HG03135 (cell line): Measurements from ENCODE around the gene SSH3.
"Not testable (repeated sequence)": the region's sequence is repeated elsewhere in the genome, so short reads cannot be mapped to it uniquely, and the experiment has no call there.

Experiments used
- ATAC-seq: cut with Tn5 transposase; IDR thresholded peaks from one replicate; pipeline ENCODE4 v1.9.1; 2021; ENCODE audit warnings: mild to moderate bottlenecking, moderate library complexity; ENCODE audit not compliant: unreplicated experiment

Gene SSH3

DNA sequence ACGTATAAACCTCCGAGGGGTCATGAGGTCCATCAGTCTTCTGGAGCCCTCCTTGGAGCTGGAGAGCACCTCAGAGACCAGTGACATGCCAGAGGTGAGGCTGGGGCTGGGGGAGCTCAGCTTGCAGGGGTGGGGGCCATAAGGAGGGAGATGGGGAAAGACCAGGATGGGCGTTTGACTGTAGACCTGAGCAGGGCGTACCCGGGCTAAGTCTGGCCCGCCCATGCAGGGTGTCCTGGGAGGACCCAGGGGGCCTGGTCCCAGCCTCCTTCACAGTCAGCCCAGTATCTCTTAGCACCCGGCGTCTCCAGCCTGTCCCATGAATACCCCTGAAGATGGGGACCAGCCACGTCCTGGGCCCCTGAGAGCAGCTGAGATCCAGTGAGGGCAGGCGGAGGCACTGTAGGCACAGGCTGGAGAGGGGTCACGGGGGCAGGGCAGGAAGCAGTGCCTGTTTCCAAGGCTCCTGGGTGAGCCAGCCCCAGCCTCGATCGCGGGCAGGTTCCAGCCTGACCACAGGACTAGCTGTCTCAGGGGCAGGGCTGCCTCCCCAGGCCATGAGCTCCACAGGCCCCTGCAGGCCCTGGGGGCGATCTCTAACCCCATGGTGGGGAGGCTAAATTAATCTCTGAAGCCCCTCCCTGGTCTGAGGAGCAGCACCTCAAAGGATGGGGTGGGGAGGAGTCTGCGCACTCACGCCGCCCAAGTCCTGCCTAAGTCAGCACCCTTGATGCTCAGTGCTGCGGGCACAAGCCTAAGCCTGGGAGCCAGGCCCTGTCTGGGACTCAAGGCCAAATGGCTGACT, 7.1 kb downstream of the SSH3 start:
- ATAC-seq, result no peak

DNA sequence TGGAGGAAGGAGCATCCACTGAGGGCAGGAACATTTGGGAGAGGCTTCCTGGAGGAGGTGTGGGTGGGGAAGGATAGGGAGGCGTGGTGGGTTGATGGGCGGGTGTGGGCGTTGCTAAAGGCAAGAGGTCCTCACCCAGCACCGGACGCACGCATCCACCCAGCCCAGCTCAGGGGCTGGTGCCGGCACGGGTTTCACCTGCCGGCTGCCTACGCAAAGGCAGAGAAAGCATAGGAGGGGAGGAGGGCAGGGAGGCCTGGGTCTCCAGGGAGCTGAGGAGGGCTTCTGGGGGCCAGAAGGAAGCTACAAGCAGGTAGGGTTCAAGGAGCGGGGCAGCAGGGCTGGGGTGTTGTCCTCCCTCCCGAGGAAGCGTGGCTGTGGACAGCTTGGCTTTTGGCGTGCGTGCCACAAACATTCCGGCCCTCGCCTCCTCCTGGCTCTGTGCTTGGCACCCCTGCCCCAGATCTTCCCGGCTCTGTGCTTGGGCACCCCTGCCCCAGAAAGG, 7.8 kb downstream of the SSH3 start:
- no peak for ATAC-seq

- ATAC-seq, result no peak
Observed at GRCh38 chr11:67311556-67312082, 8.3 kb downstream of the SSH3 start.

DNA sequence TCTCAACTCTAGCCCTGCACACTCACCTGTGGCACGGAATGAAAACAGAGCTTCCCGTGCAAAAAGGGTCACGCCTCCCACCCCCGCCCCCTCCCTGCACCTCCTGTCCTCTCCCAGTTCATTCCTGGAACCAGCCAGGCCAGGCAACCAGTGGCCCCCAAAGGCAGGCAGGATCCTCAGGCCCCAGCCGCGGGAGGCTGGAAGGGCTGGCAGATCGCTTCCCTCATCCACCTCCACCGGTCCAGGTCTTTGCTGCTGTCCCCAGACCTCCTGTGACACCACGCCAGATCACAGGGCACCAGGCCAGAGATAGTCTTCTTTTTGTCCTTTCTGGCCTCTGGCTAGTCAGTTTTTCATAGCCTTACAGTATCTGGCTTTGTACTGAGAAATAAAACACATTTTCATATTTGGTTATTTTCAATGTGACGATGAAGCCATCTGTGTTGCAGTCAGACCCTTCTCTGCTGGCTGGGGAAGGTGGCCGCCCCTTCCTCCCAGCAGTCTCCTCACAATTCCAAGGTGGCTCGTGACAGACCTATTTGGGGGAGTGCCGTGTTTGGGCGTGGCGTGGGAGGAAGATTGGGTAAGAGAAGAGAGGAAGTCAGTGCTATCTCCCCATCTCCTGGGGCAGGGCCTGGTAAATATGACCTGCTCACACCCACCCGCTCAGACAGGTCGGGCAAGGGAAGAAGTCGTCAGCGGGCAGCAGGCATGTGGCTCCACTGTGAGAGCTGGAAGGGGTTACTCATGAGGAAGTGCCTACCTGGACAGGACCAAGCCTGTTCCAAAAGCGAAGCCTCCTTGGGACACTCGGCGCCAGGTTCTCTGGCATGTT, 9.1 kb downstream of the SSH3 start:
- ATAC-seq, result no peak

GRCh38 chr11:67313125-67313890, 10.0 kb downstream of the SSH3 start:
- ATAC-seq, result no peak

GRCh38 chr11:67314218-67314617, 10.9 kb downstream of the SSH3 start:
- ATAC-seq, result no peak

DNA sequence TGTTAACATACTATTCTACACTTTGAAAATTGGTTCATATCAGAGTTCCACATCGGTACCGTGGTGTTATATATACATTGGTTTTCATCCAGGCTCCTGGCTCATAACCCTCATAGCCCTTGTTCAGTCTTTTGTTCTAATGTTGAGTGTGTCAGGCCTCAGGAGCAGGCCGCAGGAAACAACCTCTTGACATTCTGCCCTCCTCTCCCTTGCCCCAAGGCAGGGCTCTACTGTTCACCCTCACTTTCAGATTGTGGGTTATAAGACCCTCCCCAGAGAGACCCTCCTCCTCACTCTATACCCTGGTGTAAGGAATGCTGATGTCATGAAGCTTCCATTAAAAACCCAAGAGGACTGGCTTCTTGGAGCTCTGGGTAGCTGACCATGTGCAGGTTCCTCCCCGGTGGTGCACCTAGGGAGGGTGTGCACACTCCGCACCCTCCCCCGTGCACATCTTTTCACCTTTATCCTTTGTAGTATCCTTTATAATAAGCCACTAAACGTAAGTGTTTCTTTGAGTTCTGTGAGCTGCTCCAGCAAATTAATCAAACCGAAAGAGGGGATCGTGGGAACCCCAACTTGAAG, 12.1 kb downstream of the SSH3 start:
- no peak for ATAC-seq

- no peak for ATAC-seq
Observed at GRCh38 chr11:67316882-67317204, 13.5 kb downstream of the SSH3 start.

GRCh38 chr11:67317205-67317887, 14.0 kb downstream of the SSH3 start:
- ATAC-seq, result peak; percentile 80

DNA sequence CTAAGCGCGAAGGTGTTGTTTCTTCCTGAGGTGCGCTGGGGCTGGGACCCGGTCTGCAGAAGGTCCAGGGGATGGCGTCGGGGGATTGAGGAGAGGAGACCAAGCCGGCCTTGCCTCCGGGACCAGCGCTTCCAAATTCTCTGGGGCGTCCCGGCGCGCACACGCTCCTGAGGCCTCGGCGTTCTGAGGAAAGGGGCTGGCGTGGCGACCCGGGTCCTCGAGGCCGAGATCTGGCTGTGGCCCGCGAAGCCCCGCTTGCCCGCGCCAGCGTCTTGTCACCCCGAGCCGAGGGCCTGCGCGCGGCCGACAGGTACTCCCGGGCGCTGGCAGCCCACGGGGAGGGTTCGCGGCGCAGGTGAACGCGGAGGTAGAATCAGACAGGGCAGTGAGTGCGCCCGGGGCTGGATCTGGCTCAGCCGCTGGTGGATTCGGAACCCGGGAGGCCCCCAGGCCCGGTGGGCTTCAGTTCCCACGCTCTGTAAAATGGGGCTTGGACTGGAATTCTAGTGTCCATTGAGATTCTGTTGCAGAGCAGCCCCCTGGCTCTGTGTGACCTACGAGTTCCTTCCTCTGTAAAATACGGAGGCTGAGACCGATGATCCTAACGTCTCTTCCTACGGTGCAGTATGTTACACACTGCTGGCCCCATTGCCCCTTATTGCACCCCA, 14.7 kb downstream of the SSH3 start:
- peak; percentile 6 for ATAC-seq

GRCh38 chr11:67318876-67319275, 15.5 kb downstream of the SSH3 start:
- not testable (repeated sequence) for ATAC-seq

GRCh38 chr11:67320011-67320410, 16.7 kb downstream of the SSH3 start:
- ATAC-seq, result no peak

DNA sequence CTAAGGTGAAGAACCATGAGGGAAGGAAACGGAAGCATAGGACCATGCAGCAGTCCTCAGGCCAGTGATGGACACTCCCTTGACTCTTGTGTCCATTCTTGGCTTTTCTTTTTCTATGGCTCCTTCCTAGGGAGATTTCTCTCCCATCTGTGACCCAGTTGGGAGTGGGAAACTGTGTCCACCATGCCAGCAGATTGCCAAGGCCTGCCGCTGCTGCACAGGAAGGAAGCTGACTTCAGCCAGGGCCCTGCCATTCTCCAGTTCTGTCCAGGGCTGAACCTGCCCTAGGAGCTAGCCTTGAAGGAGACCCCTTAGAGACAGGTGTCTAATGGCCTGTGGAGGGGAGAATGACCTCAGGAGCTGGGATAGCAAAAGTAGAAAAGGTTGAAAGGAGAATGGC, 17.4 kb downstream of the SSH3 start:
- no peak for ATAC-seq

DNA sequence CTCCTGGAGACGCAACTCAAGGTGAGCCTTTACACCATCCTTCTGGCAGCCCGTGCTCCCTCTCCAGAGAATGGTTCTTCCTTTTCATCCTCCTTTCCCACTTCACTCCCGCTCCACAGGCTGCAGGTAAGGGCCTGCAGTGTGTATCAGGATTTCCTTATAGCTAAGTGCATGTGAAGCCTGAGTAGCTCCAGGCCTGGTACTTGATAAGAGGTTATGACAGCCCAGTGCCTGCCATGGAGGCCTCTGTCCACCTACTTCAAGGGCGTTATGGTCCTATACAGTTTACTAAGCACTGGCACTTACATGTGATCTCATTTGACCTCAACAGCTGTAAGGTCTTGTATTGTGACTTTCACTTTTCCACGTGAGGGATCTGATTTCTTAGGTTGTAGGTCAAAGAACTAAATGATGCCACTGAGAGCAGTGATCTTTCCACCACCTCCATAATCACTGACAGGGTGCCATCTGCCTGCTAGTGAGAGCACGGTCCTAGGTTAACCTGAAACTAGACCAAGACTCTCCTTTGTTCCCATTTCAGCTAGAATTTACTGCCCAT, 18.1 kb downstream of the SSH3 start:
- no peak for ATAC-seq

DNA sequence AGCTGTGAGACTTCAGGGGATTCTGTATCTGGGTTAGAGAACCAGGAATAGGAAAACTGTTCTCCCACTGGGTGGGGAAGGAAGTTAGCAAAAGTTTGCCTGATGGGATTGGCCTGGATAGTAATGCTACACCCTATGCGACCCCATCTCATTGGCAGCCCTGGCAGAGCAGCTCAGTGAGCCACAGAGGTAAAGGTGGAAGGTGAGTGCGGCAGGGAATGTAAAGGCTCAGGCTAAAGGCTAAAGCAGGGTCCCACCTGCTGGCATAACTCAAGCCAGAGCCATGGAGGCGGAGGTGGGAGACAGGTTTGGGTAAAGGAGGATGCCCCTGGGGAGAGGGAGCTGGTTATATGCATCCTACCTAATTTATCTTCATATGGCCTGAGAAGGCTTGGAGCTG, 18.7 kb downstream of the SSH3 start:
- ATAC-seq, result no peak

- no peak for ATAC-seq
Observed at GRCh38 chr11:67323526-67323925, 20.2 kb downstream of the SSH3 start.

GRCh38 chr11:67332081-67332691, 28.9 kb downstream of the SSH3 start:
- ATAC-seq, result no peak

DNA sequence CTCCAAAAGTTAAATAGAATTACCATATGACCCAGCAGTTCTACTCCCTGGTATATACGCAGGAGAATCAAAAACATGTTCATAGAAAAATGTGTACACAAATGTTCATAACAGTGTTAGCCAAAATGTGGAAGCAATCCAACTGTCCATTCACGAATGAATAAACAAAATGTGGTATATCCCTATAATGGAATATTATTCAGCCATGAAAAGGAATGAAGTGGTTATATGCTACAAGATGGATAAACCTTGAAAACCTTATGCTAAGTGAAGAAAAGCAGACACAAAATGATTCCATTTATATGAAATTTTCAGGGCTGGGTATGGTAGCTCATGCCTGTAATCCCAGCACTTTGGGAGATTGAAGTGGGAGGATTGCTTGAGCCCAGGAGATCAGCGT, 33.9 kb downstream of the SSH3 start:
- ATAC-seq, result no peak

DNA sequence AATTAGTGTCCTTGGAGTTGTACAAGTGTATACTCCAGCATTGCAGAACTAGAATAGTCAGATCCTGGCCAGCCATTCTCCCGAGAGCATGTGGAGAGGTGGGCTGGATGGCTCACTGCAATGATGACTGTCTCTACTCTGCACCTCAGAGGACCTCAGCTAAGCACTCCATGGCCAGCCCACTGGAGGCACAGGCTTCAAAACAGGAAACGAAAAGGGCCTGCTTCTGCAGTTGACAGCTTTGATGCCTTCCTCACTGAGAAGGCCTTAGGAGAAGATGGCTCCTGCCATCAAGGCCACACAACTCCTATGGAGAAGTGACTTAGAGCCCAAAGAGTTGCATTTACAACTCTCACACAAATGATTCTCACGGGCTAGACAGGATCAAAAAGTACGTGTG, 40.9 kb downstream of the SSH3 start:
- ATAC-seq, result no peak
